Skeletal muscle satellite cell (primary cell): ENCODE results near the gene MYO1D.
A peak's percentile ranks its signal among the peaks of the same experiment; 100 is the strongest.

Experiments used
- H3K27me3 ChIP-seq: 2 replicates; pipeline ENCODE4 v1.7.0; 2013; ENCODE audit warnings: low read length; ENCODE audit not compliant: control insufficient read depth, insufficient read depth
- H3K36me3 ChIP-seq: 2 replicates; pipeline ENCODE4 v1.7.0; 2013; ENCODE audit warnings: mild to moderate bottlenecking, control low read depth, low read length; ENCODE audit not compliant: insufficient read depth
- H3K4me1 ChIP-seq: 2 replicates; pipeline ENCODE4 v1.7.0; 2013; ENCODE audit warnings: low read length; ENCODE audit not compliant: control insufficient read depth, insufficient read depth
- H3K4me2 ChIP-seq: 2 replicates; pipeline ENCODE4 v1.7.0; 2013; ENCODE audit warnings: mild to moderate bottlenecking, low read length
- H3K4me3 ChIP-seq: 2 replicates; pipeline ENCODE4 v1.7.0; 2013; ENCODE audit warnings: low read length
- H3K9ac ChIP-seq: 2 replicates; pipeline ENCODE4 v1.7.0; 2013; ENCODE audit warnings: mild to moderate bottlenecking, low read depth, low read length, moderate library complexity
- H3K9me3 ChIP-seq: replicated peaks from 2 replicates; pipeline ENCODE4 v1.7.0; 2013; ENCODE audit warnings: mild to moderate bottlenecking, control low read depth, low read length

The MYO1D gene

GRCh38 chr17:32870969-32871368, 6.0 kb downstream of the MYO1D start:
- Histone ChIP-seq H3K9me3 (no peaks in the 10 kb centered on the region), H3K4me3 (no peak overlapping the region), H3K9ac (no peak overlapping the region), H3K4me1 (peaks cover 27% of the 10 kb centered on the region), H3K36me3 (no peaks in the 10 kb centered on the region), H3K4me2 (no peak overlapping the region), H3K27me3 (no peaks in the 10 kb centered on the region)

- Histone ChIP-seq H3K27me3 (no peaks in the 10 kb centered on the region), H3K4me1 (peaks cover 22% of the 10 kb centered on the region), H3K36me3 (no peaks in the 10 kb centered on the region), H3K9me3 (no peaks in the 10 kb centered on the region), H3K9ac (no peak overlapping the region), H3K4me3 (no peak overlapping the region), H3K4me2 (peak overlapping the region; percentile 51)
Observed at GRCh38 chr17:32870027-32870670, 6.8 kb downstream of the MYO1D start.

GRCh38 chr17:32869345-32870026, 7.4 kb downstream of the MYO1D start:
- no peak overlapping the region for H3K4me3 ChIP-seq
- no peaks in the 10 kb centered on the region for H3K9me3 ChIP-seq
- H3K4me2 ChIP-seq: peak overlapping the region; percentile 51
- no peaks in the 10 kb centered on the region for H3K27me3 ChIP-seq
- H3K36me3 ChIP-seq: no peaks in the 10 kb centered on the region
- H3K4me1 ChIP-seq: peaks cover 22% of the 10 kb centered on the region
- H3K9ac ChIP-seq: no peak overlapping the region

- Histone ChIP-seq H3K4me1 (peaks cover 12% of the 10 kb centered on the region), H3K4me3 (no peak overlapping the region), H3K9ac (no peak overlapping the region), H3K36me3 (no peaks in the 10 kb centered on the region), H3K27me3 (no peaks in the 10 kb centered on the region), H3K4me2 (no peak overlapping the region), H3K9me3 (no peaks in the 10 kb centered on the region)
Observed at GRCh38 chr17:32865141-32865540, 11.8 kb downstream of the MYO1D start.

GRCh38 chr17:32863559-32863958, 13.4 kb downstream of the MYO1D start:
- Histone ChIP-seq H3K9me3 (no peaks in the 10 kb centered on the region), H3K4me1 (no peaks in the 10 kb centered on the region), H3K4me2 (no peak overlapping the region), H3K9ac (no peak overlapping the region), H3K36me3 (no peaks in the 10 kb centered on the region), H3K27me3 (no peaks in the 10 kb centered on the region), H3K4me3 (no peak overlapping the region)

- Histone ChIP-seq H3K9ac (no peak overlapping the region), H3K36me3 (no peaks in the 10 kb centered on the region), H3K27me3 (no peaks in the 10 kb centered on the region), H3K4me2 (no peak overlapping the region), H3K4me1 (no peaks in the 10 kb centered on the region), H3K9me3 (no peaks in the 10 kb centered on the region), H3K4me3 (no peak overlapping the region)
Observed at GRCh38 chr17:32862940-32863339, 14.0 kb downstream of the MYO1D start.

GRCh38 chr17:32861981-32862380, 14.9 kb downstream of the MYO1D start:
- H3K9ac ChIP-seq: no peak overlapping the region
- no peaks in the 10 kb centered on the region for H3K4me1 ChIP-seq
- no peaks in the 10 kb centered on the region for H3K27me3 ChIP-seq
- H3K4me3 ChIP-seq: no peak overlapping the region
- H3K4me2 ChIP-seq: no peak overlapping the region
- no peaks in the 10 kb centered on the region for H3K9me3 ChIP-seq
- H3K36me3 ChIP-seq: no peaks in the 10 kb centered on the region

GRCh38 chr17:32859857-32860525, 16.9 kb downstream of the MYO1D start:
- H3K4me3 ChIP-seq: no peak overlapping the region
- no peak overlapping the region for H3K4me2 ChIP-seq
- no peaks in the 10 kb centered on the region for H3K4me1 ChIP-seq
- no peaks in the 10 kb centered on the region for H3K27me3 ChIP-seq
- H3K9ac ChIP-seq: no peak overlapping the region
- H3K9me3 ChIP-seq: no peaks in the 10 kb centered on the region
- H3K36me3 ChIP-seq: no peaks in the 10 kb centered on the region

- Histone ChIP-seq H3K9me3 (no peaks in the 10 kb centered on the region), H3K4me1 (peaks cover 6% of the 10 kb centered on the region), H3K4me3 (no peak overlapping the region), H3K9ac (no peak overlapping the region), H3K27me3 (no peaks in the 10 kb centered on the region), H3K36me3 (no peaks in the 10 kb centered on the region), H3K4me2 (no peak overlapping the region)
Observed at GRCh38 chr17:32855620-32856019, 21.3 kb downstream of the MYO1D start.

- Histone ChIP-seq H3K36me3 (no peaks in the 10 kb centered on the region), H3K4me1 (peaks cover 6% of the 10 kb centered on the region), H3K27me3 (no peaks in the 10 kb centered on the region), H3K4me3 (no peak overlapping the region), H3K4me2 (no peak overlapping the region), H3K9me3 (no peaks in the 10 kb centered on the region), H3K9ac (no peak overlapping the region)
Observed at GRCh38 chr17:32854832-32855389, 22.0 kb downstream of the MYO1D start.

GRCh38 chr17:32854207-32854606, 22.7 kb downstream of the MYO1D start:
- no peak overlapping the region for H3K4me2 ChIP-seq
- H3K9ac ChIP-seq: no peak overlapping the region
- H3K4me3 ChIP-seq: no peak overlapping the region
- no peaks in the 10 kb centered on the region for H3K36me3 ChIP-seq
- no peaks in the 10 kb centered on the region for H3K9me3 ChIP-seq
- H3K4me1 ChIP-seq: peaks cover 6% of the 10 kb centered on the region
- no peaks in the 10 kb centered on the region for H3K27me3 ChIP-seq
